Prostate gland (tissue), 2 donors: ENCODE results near the gene SANBR.

Source experiments
- CTCF ChIP-seq, 4 experiments: fragments of 200-600 bp in 2 of 4; fragments of 450-650 bp in 2 of 4; sonication (generic) in 2 of 4; IDR thresholded peaks; 1 replicate in 3 of 4; 2 replicates in 1 of 4; pipeline ENCODE4 v1.5.1; 2016 to 2019; ENCODE audit warnings: antibody characterized with exemption in 4 of 4, mild to moderate bottlenecking in 2 of 4, moderate library complexity in 2 of 4
- POLR2A ChIP-seq: fragments of 450-650 bp; IDR thresholded peaks from one replicate; pipeline ENCODE4 v1.6.1; 2016; ENCODE audit warnings: antibody characterized with exemption, mild to moderate bottlenecking
- POLR2AphosphoS5 ChIP-seq: sonication (generic); formaldehyde crosslinking; IDR thresholded peaks from one replicate; pipeline ENCODE4 v1.6.1; 2017; ENCODE audit warnings: antibody characterized with exemption

DNA sequence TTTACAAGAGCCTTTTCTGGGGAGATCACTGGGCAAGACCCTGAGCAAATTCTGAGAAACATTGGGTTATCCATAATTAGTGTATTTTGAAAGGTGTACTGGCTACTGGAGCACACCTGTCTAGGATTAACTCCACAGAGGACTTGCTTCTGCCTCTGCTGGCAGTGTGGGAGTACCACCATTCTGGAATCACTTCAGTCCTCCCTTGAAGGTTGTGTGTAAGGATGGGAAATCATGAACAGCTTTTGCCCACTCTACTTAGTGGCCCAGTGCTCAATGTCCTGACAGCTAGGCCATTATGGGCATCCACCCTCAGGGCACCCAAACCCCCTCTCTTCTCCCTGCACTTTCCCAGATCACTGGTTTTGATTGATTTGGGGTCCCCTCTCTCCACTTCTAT is 8.1 kb upstream of the SANBR start:
- TF ChIP-seq CTCF (IDR thresholded peaks at IDR 0.05) = no peak
- TF ChIP-seq POLR2AphosphoS5 = no peak
- TF ChIP-seq POLR2A = no peak
